Amniotic stem cell (primary cell): ENCODE measurements around the gene GLIS2.

Source experiments
- DNase-seq: peaks from one replicate; lab custom pipeline; 2025; lab: John Stamatoyannopoulos, UW

Gene GLIS2

GRCh38 chr16:4297480-4297879 is 18.4 kb upstream of the GLIS2 start:
- no peak for DNase-seq

- peak; percentile 92 for DNase-seq
These were observed 16.9 kb upstream of the GLIS2 start for GRCh38 chr16:4298761-4299522.

- no peak for DNase-seq
These were observed 14.7 kb upstream of the GLIS2 start for GRCh38 chr16:4301177-4301576.

GRCh38 chr16:4301968-4302367 is 13.9 kb upstream of the GLIS2 start:
- DNase-seq: no peak

- no peak for DNase-seq
These were observed 11.9 kb upstream of the GLIS2 start for GRCh38 chr16:4303973-4304372.

- DNase-seq: no peak
These were observed 9.2 kb upstream of the GLIS2 start for GRCh38 chr16:4306470-4307214.

GRCh38 chr16:4307215-4308037 is 8.4 kb upstream of the GLIS2 start:
- DNase-seq: peak; percentile 85

GRCh38 chr16:4309102-4309832 is 6.6 kb upstream of the GLIS2 start:
- DNase-seq: no peak

- DNase-seq: peak; percentile 42
These were observed 6.0 kb upstream of the GLIS2 start for GRCh38 chr16:4309833-4310266.

GRCh38 chr16:4313563-4314531 is 2.0 kb upstream of the GLIS2 start:
- no peak for DNase-seq

GRCh38 chr16:4314532-4315185 is 1.2 kb upstream of the GLIS2 start:
- DNase-seq: no peak

- DNase-seq: no peak
These were observed 419 bp downstream of the GLIS2 start for GRCh38 chr16:4316108-4316863.

- DNase-seq: no peak
These were observed 1.1 kb downstream of the GLIS2 start for GRCh38 chr16:4316864-4317531.

- no peak for DNase-seq
These were observed 1.9 kb downstream of the GLIS2 start for GRCh38 chr16:4317532-4318450.

GRCh38 chr16:4318451-4318910 is 2.6 kb downstream of the GLIS2 start:
- no peak for DNase-seq

- DNase-seq: no peak
These were observed 3.1 kb downstream of the GLIS2 start for GRCh38 chr16:4318967-4319366.
